Stimulated activated effector memory CD8-positive, alpha-beta T cell treated with anti-CD3 and anti-CD28 coated beads, Interleukin-12 subunit alpha, Interleukin-12 subunit beta, amount 100 ng/mL, for 72 hours (primary cell): ENCODE results near the gene GNAI3.

Source experiments
- ATAC-seq: fragments of 150-1000 bp; cut with Tn5 transposase; 2 replicates; pipeline ENCODE4 v1.10.0; 2021
- DNase-seq, 2 donors: peaks; one replicate each; pipeline ENCODE4 v3.0.0; 2021 to 2022; ENCODE audit warnings: low spot score in 2 of 2
- H3K27ac Mint-ChIP-seq: one replicate; pipeline ENCODE4 v1.8.0; 2022; ENCODE audit warnings: mild to moderate bottlenecking, mixed read lengths
- H3K36me3 Mint-ChIP-seq: one replicate; pipeline ENCODE4 v1.8.0; 2022; ENCODE audit warnings: mild to moderate bottlenecking, mixed read lengths
- H3K4me1 Mint-ChIP-seq: one replicate; pipeline ENCODE4 v1.8.0; 2022; ENCODE audit warnings: mixed read lengths
- H3K4me3 Mint-ChIP-seq: one replicate; pipeline ENCODE4 v1.8.0; 2022; ENCODE audit warnings: mild to moderate bottlenecking, mixed read lengths
- H3K9me3 Mint-ChIP-seq: one replicate; pipeline ENCODE4 v1.8.0; 2022; ENCODE audit warnings: mixed read lengths

Gene GNAI3

DNA sequence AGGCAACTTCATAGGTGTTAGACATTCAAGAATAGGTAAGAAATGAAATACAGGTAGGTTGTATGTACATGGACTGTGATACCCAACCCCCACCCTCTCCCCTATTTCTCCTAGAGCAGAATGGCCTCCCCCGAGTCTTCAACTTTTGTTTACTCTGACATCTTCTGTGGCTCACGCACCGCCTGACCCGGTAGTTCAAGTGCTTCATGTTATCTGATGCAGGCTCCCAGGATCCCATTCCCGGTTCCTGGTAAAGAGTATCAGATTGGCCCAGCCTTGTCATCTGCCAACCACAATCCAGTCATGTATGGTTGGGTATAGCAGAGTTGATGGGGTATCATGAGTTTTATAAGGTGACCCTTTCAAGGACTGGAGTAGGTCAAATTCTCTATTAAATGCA lies 9.1 kb downstream of the GNAI3 start:
- Mint-ChIP-seq H3K36me3 (peaks cover 18% of the 10 kb centered on the region), H3K27ac (no peak overlapping the region), H3K9me3 (no peaks in the 10 kb centered on the region), H3K4me3 (no peak overlapping the region), H3K4me1 (peaks cover 74% of the 10 kb centered on the region)
- no peak for DNase-seq
- no peak for ATAC-seq

DNA sequence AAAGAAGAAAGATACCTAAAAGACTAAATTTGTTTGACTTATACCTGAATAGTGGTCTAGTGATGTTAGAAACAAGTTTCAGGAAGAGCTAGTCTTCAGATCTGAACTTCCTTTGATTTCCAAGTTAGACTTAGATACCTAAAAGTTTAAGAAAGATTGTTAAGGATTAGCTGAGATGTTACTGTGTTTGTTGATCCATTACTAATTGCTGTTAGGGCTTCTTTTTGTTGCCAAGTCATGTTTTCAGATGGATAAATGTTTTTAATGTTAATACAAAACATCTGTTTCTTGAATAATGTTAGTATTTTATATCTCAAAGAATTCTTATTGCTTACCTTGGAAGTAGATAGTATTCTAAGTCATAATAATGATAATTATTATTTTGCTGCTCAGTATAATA lies 11.6 kb downstream of the GNAI3 start:
- Mint-ChIP-seq H3K36me3 (peaks cover 5% of the 10 kb centered on the region), H3K9me3 (no peaks in the 10 kb centered on the region), H3K4me3 (no peak overlapping the region), H3K27ac (no peak overlapping the region), H3K4me1 (peaks cover 70% of the 10 kb centered on the region)
- ATAC-seq (no peak), DNase-seq (no peak)

DNA sequence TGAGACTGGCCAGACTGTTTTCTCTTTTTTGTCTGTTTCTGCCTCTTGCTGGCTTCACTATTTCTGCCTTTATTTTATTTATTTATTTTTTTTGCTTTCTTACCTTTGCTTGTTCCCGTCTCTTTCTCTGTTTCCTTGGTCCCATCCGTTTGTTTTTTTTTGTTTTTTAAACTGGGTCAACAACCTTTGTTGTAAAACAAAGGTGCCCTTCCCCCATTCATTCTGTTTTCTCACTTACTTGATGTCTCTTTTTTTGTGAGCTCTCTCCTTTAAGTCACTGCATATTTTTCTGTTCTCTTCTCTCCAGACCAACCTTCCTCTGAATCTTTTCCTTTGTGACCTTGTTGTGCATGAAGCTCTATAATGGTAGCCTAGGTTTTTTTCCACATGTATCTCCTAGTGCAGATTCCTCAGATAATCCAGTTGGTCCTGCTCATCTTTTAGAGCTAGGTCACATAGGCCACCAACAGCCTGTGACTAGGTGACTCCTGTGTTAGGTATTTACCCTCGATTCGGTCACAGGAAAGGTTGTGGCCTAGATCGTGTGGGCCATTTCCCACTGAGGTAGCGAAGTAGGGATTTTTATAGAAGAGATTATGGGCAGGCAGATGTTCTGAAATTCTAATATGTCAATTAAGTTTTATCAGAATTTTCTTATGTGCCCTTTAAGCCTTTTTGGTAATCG lies 15.9 kb downstream of the GNAI3 start:
- H3K4me1 Mint-ChIP-seq = peaks cover 57% of the 10 kb centered on the region
- peak; percentile 51 for ATAC-seq

DNA sequence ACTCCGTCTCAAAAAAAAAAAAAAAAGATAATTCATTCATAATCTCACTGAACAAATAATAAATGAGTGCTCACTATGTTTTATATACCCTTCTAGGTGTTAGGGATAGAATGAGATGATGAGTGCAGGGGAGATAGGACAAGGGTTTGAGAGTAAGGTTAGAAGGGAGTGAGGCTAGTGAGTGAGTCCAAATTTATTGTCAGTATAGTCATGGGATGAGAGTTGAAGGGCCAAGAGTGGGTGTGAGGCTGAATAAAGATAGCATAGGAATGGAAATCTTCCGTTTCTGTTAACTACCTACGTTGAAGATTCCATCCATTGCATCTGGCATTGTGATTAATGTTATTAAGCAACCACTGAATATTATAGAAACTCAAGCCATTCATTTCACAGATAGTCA lies 16.8 kb downstream of the GNAI3 start:
- no peak overlapping the region for H3K27ac Mint-ChIP-seq
- ATAC-seq = no peak
- H3K4me1 Mint-ChIP-seq = peaks cover 51% of the 10 kb centered on the region
- DNase-seq = no peak
- H3K9me3 Mint-ChIP-seq = no peaks in the 10 kb centered on the region
- H3K36me3 Mint-ChIP-seq = peaks cover 5% of the 10 kb centered on the region
- no peak overlapping the region for H3K4me3 Mint-ChIP-seq

More for the DNA sequence above, 15.9 kb downstream of the GNAI3 start:
- Mint-ChIP-seq H3K36me3 (peaks cover 5% of the 10 kb centered on the region), H3K9me3 (no peaks in the 10 kb centered on the region), H3K27ac (peak overlapping the region; percentile 32), H3K4me3 (peak overlapping the region; percentile 4)
- DNase-seq = no peak

DNA sequence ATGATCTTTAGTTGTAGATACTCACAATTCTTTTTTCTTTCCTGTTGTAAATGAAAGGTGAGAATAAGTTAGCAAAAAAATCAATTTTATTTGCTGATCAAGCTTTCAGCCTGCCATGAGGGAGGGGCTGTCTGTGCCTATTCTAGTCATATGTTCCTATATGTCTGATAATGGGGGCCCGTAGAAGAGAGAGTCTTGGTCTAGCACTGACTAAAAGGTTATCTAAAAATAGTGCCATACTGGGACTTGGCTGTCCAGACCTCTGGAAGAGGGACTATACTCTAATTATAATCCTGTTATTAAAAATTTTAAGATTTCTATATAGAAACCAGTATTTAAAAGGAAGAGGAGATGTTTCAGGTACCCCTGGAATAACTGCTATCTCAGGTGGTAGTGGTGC lies 18.6 kb downstream of the GNAI3 start:
- Mint-ChIP-seq H3K27ac (no peak overlapping the region), H3K9me3 (no peaks in the 10 kb centered on the region), H3K36me3 (peaks cover 5% of the 10 kb centered on the region), H3K4me1 (peaks cover 43% of the 10 kb centered on the region), H3K4me3 (no peak overlapping the region)
- no peak for ATAC-seq
- no peak for DNase-seq

DNA sequence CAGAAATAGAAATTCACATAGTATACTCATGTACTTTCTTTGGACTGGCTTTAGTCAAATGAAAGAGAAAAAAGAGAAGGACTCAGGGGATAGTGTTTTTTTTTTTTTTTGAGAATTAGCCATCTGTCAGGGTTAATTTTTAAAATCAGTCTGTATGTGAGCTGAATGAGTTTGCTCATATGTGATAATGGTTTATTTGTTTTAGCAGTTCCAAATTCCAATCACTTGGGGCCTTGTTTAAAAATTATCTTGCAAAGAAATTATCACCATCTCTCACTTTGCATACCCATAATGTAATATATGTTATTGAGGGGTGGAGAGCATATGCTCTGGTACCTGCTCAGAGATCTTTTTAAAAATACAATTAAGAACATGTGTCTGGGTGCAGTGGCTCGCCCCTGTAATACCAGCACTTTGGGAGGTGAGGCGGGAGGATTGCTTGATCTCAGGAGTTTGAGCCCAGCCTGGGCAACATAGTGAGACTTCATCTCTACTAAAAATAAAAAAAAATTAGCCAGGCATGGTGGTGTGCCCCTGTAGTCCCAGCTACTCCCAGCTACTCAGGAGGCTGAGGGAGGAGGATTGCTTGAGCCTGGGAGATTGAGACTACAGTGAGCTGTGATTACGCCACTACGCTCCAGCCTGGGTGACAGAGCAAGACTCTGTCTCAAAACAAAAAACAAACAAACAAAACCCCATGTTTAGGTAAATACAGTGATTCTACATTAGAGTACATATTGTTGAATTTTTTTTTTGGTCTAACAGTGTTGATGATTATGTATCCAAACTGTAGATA lies 19.7 kb downstream of the GNAI3 start:
- Mint-ChIP-seq H3K4me1 (peaks cover 51% of the 10 kb centered on the region), H3K36me3 (peaks cover 5% of the 10 kb centered on the region), H3K4me3 (no peak overlapping the region), H3K27ac (peak overlapping the region; percentile 70), H3K9me3 (no peaks in the 10 kb centered on the region)
- no peak for DNase-seq
- no peak for ATAC-seq

DNA sequence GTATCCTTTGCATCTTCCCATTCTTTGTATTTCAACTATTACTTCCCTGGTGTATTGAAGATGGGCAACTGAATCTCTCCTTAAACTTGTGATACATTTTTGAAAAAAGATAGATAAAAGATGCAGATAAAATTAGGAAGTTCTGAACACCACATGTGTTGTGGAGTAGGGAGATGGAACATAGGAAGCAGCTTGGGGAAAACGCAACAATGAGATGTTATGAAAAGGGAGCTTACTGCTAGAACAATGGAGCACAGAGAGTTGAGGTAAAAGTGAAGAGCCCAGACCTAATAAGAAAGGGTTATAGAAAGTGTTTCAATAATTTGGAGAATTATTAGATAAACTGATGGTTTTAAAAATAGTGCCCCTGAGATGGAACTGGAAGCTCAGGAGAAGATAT lies 20.9 kb downstream of the GNAI3 start:
- Mint-ChIP-seq H3K4me3 (no peak overlapping the region), H3K27ac (no peak overlapping the region), H3K4me1 (peaks cover 41% of the 10 kb centered on the region), H3K9me3 (no peaks in the 10 kb centered on the region), H3K36me3 (peaks cover 6% of the 10 kb centered on the region)
- ATAC-seq = no peak
- DNase-seq = no peak

DNA sequence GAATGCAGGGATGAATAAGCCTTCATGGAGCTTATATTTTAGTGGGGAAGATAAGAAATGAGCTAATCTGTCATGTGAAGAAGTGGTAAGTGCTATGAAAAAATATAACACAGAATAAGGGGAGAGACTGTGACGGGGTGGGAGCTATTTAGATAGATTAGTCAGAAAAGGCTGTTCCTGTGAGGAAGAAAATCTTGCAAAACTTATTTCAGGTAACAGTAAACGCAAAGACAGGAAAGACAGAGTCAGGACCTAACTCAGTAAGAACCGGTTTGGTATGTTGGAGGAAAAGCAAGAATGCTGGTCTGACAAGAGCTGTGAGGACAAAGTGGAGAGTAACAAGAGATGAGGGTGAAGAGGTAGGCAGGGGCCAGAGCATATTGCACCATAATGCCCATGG lies 22.0 kb downstream of the GNAI3 start:
- Mint-ChIP-seq H3K27ac (no peak overlapping the region), H3K36me3 (peaks cover 17% of the 10 kb centered on the region), H3K4me1 (peaks cover 32% of the 10 kb centered on the region), H3K9me3 (no peaks in the 10 kb centered on the region), H3K4me3 (no peak overlapping the region)
- ATAC-seq (no peak), DNase-seq (no peak)

DNA sequence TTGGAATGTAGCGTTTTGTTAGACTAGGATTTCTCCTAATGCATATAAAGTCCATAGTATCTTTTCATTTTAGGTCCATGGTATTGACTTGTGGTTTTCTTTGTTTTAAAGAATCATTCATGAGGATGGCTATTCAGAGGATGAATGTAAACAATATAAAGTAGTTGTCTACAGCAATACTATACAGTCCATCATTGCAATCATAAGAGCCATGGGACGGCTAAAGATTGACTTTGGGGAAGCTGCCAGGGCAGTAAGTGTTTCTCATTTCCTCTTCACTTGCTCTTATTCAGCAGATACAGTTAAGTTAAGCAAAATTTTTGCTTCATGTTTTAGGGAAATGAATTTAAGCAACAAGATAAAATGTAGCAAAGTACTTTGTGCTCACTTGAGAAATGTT lies 25.4 kb downstream of the GNAI3 start:
- peaks cover 45% of the 10 kb centered on the region for H3K36me3 Mint-ChIP-seq
- no peaks in the 10 kb centered on the region for H3K9me3 Mint-ChIP-seq
- no peak overlapping the region for H3K4me3 Mint-ChIP-seq
- DNase-seq (no peak), ATAC-seq (no peak)
- peaks cover 10% of the 10 kb centered on the region for H3K4me1 Mint-ChIP-seq
- no peak overlapping the region for H3K27ac Mint-ChIP-seq

DNA sequence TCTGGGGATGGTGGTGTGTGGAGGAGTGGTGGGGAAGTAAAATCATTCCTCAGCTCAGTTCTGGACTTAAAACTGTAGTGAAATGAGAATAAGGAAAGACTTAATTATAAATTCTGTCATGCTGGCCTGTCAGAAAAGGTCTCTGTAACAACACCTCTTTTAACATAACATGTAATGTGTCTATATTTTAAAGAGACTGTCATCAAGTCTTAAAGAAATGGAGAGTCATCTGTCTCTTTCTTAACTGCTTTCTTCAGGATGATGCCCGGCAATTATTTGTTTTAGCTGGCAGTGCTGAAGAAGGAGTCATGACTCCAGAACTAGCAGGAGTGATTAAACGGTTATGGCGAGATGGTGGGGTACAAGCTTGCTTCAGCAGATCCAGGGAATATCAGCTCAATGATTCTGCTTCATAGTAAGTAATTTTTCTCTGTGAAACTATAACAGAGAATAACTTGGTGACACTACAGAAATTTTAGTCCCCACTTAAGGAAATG lies 30.6 kb downstream of the GNAI3 start:
- H3K36me3 Mint-ChIP-seq = peaks cover 98% of the 10 kb centered on the region

DNA sequence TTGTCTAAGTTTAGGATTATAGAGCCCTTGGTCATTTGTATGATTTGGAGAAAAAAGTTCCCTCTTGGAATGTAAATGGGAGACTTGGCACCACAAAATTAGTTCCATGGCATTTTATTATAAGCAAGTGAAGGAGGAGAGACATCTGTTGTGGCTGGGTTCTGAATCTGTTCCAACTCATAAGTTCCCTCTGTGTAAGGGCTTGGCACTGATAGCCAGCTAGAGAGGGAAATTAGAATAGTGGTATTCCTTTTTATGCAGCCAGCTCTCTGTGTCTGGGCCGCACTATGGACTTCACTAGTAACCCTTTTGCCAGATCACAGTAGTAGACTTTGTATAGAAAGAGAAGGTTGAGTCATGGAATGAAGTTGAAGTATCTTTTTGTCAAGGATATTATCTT lies 31.1 kb downstream of the GNAI3 start:
- Mint-ChIP-seq H3K27ac (no peak overlapping the region), H3K4me3 (no peak overlapping the region), H3K36me3 (peaks cover 99% of the 10 kb centered on the region), H3K4me1 (no peaks in the 10 kb centered on the region), H3K9me3 (no peaks in the 10 kb centered on the region)
- DNase-seq (no peak), ATAC-seq (no peak)

More for the DNA sequence above, 30.6 kb downstream of the GNAI3 start:
- H3K27ac Mint-ChIP-seq = peak overlapping the region; percentile 6
- no peaks in the 10 kb centered on the region for H3K4me1 Mint-ChIP-seq
- no peak for DNase-seq
- no peaks in the 10 kb centered on the region for H3K9me3 Mint-ChIP-seq
- no peak overlapping the region for H3K4me3 Mint-ChIP-seq
- ATAC-seq = no peak

DNA sequence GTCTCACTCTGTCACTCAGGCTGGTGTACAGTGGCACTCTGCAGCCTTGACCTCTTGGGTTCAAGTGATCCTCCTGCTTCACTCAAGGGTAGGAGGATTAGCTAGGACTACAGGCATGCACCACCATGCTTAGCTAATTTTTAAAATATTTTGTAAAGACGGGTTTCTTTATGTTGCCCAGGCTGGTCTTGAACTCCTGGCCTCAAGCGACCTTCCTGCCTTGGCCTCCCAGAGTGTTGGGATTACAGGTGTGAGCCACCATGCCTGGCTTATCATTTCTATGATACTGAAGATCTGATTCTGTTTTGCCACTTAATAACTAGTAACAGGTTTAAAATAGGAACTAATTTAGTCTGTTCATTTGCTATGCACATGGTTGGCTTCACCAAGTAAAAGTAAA lies 33.6 kb downstream of the GNAI3 start:
- Mint-ChIP-seq H3K36me3 (peaks cover 99% of the 10 kb centered on the region), H3K9me3 (no peaks in the 10 kb centered on the region), H3K4me1 (no peaks in the 10 kb centered on the region), H3K4me3 (no peak overlapping the region), H3K27ac (no peak overlapping the region)
- ATAC-seq (no peak), DNase-seq (no peak)

DNA sequence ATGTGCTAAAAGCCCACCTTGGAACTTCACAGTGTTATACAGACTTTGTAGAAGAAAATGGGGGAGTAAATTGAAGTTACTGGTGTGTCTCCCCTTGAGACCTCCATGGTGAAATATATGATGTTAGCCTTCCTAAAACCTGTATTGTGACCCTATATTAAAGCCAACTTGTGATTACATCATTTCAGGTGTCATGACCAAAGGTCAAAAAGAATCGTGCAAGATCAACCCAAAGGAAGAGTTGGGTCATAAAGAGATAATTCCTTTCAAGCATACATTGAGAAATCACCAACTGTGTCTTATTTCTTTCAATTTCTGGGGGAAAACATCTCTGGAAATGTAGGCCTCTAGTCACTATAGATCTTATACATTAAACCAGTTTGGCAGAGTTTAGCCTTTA lies 36.4 kb downstream of the GNAI3 start:
- Mint-ChIP-seq H3K9me3 (no peaks in the 10 kb centered on the region), H3K27ac (no peak overlapping the region), H3K4me3 (no peak overlapping the region), H3K36me3 (peaks cover 100% of the 10 kb centered on the region), H3K4me1 (peaks cover 6% of the 10 kb centered on the region)
- ATAC-seq (no peak), DNase-seq (no peak)

DNA sequence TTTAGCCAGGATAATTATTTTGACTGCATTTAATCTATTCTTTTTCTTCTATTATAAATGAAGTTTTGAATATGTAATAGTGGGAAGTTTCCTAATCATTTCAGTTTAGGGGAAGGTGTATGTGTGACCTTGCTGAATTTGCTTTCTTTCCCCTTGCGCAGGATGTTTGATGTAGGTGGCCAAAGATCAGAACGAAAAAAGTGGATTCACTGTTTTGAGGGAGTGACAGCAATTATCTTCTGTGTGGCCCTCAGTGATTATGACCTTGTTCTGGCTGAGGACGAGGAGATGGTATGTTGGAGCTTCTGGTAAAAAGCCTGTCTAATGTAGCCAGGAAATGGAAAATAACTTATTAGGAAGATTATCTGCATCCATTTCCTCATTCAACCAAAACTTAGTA lies 37.6 kb downstream of the GNAI3 start:
- Mint-ChIP-seq H3K4me3 (no peak overlapping the region), H3K36me3 (peaks cover 100% of the 10 kb centered on the region), H3K27ac (no peak overlapping the region), H3K4me1 (peaks cover 6% of the 10 kb centered on the region), H3K9me3 (no peaks in the 10 kb centered on the region)
- ATAC-seq = no peak
- no peak for DNase-seq

DNA sequence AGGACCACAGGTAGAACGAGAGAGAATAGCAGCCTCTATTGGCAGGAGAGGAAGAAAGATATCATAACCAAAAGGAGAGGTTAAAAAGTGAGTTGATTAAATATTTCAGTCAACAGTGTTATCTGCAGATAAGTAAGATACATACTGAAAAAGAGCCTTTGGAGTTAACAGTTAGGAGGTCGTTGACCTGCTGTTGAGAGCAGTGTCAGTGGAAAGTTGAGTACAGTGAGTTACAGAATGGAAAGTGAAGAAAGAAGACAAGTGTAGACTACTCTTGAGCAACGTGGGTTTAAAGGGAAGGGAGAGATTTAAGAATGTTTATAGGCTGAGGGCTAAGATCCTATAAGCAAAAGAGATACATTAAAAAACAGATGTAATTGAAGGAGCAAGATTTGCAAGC lies 40.8 kb downstream of the GNAI3 start:
- no peak for DNase-seq
- H3K4me1 Mint-ChIP-seq = peaks cover 6% of the 10 kb centered on the region
- H3K36me3 Mint-ChIP-seq = peaks cover 100% of the 10 kb centered on the region
- no peaks in the 10 kb centered on the region for H3K9me3 Mint-ChIP-seq
- H3K27ac Mint-ChIP-seq = peak overlapping the region; percentile 6
- no peak for ATAC-seq
- no peak overlapping the region for H3K4me3 Mint-ChIP-seq

DNA sequence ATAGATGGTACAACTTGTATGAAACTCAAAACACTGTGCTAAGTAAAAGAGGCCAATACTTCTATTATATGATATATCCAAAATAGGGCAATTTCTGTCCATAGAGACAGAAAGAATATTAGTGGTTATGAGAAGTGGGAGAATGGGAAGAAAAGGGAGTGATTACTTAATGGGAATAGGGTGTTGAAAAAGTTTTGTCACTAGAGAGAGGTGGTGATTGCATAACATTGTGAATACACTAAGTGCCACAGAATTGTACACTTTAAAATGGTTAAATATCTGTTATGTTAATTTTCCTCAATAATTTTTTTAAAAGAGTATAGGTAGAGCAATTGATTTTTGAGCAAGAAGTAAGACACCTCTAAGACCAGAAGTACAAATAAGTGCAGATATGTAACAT lies 41.3 kb downstream of the GNAI3 start:
- peak overlapping the region; percentile 6 for H3K27ac Mint-ChIP-seq
- H3K4me1 Mint-ChIP-seq = peaks cover 6% of the 10 kb centered on the region
- H3K36me3 Mint-ChIP-seq = peaks cover 100% of the 10 kb centered on the region
- no peak for ATAC-seq
- no peaks in the 10 kb centered on the region for H3K9me3 Mint-ChIP-seq
- H3K4me3 Mint-ChIP-seq = no peak overlapping the region
- DNase-seq = no peak
